H9 (cell line): ENCODE measurements around the gene ATG101. TPM values are rescaled to one million over a fixed set of nuclear protein-coding genes. Genes with fewer than 3 reads are reported as not detected.

Experiments used
- DNase-seq: peaks from one replicate; pipeline ENCODE4 v3.0.0-alpha.2; 2017
- H2AFZ ChIP-seq: one replicate; pipeline ENCODE4 v1.6.1; 2013; ENCODE audit warnings: mild to moderate bottlenecking, low read length, control low read depth, moderate library complexity
- H2AK5ac ChIP-seq: 2 replicates; pipeline ENCODE4 v1.6.1; 2013; ENCODE audit warnings: low read length, control low read depth, mixed read lengths; ENCODE audit not compliant: insufficient read length
- H2BK120ac ChIP-seq: one replicate; pipeline ENCODE4 v1.6.1; 2013; ENCODE audit warnings: low read depth, mild to moderate bottlenecking, low read length, control low read depth, inconsistent platforms; ENCODE audit not compliant: poor library complexity, severe bottlenecking
- H2BK12ac ChIP-seq: 2 replicates; pipeline ENCODE4 v1.6.1; 2013; ENCODE audit warnings: low read length, control low read depth, mixed read lengths, low read depth; ENCODE audit not compliant: insufficient read length
- H2BK15ac ChIP-seq: 2 replicates; pipeline ENCODE4 v1.6.1; 2013; ENCODE audit warnings: low read depth, low read length, control low read depth
- H2BK20ac ChIP-seq: one replicate; pipeline ENCODE4 v1.6.1; 2013; ENCODE audit warnings: low read depth, mild to moderate bottlenecking, low read length, control low read depth, inconsistent platforms; ENCODE audit not compliant: poor library complexity, severe bottlenecking
- H2BK5ac ChIP-seq: 2 replicates; pipeline ENCODE4 v1.6.1; 2013; ENCODE audit warnings: low read length, control low read depth, mixed read lengths; ENCODE audit not compliant: insufficient read length
- H3K14ac ChIP-seq: 2 replicates; pipeline ENCODE4 v1.6.1; 2013; ENCODE audit warnings: low read length, control low read depth; ENCODE audit not compliant: insufficient read depth
- H3K18ac ChIP-seq: 2 replicates; pipeline ENCODE4 v1.6.1; 2013; ENCODE audit warnings: low read depth, mild to moderate bottlenecking, mixed read lengths, low read length, control low read depth; ENCODE audit not compliant: insufficient read length
- H3K23ac ChIP-seq: 2 replicates; pipeline ENCODE4 v1.6.1; 2013; ENCODE audit warnings: low read length, control low read depth, mixed read lengths, low read depth; ENCODE audit not compliant: insufficient read length
- H3K23me2 ChIP-seq: 2 replicates; pipeline ENCODE4 v1.6.1; 2013; ENCODE audit warnings: low read depth, mild to moderate bottlenecking, mixed read lengths, low read length, control low read depth; ENCODE audit not compliant: insufficient read length, poor library complexity, severe bottlenecking
- H3K27ac ChIP-seq: 2 replicates; pipeline ENCODE4 v1.5.1; 2013; ENCODE audit warnings: low read length, control low read depth, mixed read lengths, low read depth; ENCODE audit not compliant: insufficient read length
- H3K27me3 ChIP-seq: 2 replicates; pipeline ENCODE4 v1.6.1; 2013; ENCODE audit warnings: low read length, control low read depth, inconsistent platforms; ENCODE audit not compliant: insufficient read depth
- H3K4ac ChIP-seq: 2 replicates; pipeline ENCODE4 v1.6.1; 2013; ENCODE audit warnings: low read depth, mild to moderate bottlenecking, control low read depth, inconsistent platforms, low read length, moderate library complexity
- H3K4me1 ChIP-seq: 2 replicates; pipeline ENCODE4 v1.6.1; 2013; ENCODE audit warnings: low read length, control low read depth, inconsistent platforms; ENCODE audit not compliant: insufficient read depth
- H3K4me2 ChIP-seq: 2 replicates; pipeline ENCODE4 v1.6.1; 2013; ENCODE audit warnings: low read length, control low read depth, mixed read lengths; ENCODE audit not compliant: insufficient read length, insufficient read depth
- H3K56ac ChIP-seq: 2 replicates; pipeline ENCODE4 v1.6.1; 2013; ENCODE audit warnings: low read depth, mild to moderate bottlenecking, mixed read lengths, low read length, control low read depth; ENCODE audit not compliant: insufficient read length
- H3K79me1 ChIP-seq: 2 replicates; pipeline ENCODE4 v1.6.1; 2013; ENCODE audit warnings: low read depth, mild to moderate bottlenecking, moderate library complexity, low read length, control low read depth, inconsistent platforms; ENCODE audit not compliant: insufficient read depth, poor library complexity, severe bottlenecking
- H3K79me2 ChIP-seq: 2 replicates; pipeline ENCODE4 v1.6.1; 2013; ENCODE audit warnings: low read length, control low read depth, inconsistent platforms; ENCODE audit not compliant: insufficient read depth
- H3K9ac ChIP-seq: 2 replicates; pipeline ENCODE4 v1.6.1; 2013; ENCODE audit warnings: low read length, control low read depth, mixed read lengths; ENCODE audit not compliant: insufficient read length; ENCODE audit errors: extremely low read depth
- H3K9me3 ChIP-seq: one replicate; pipeline ENCODE4 v1.6.1; 2013; ENCODE audit warnings: low read depth, low read length, inconsistent platforms; ENCODE audit not compliant: control insufficient read depth
- H3T11ph ChIP-seq: one replicate; pipeline ENCODE4 v1.6.1; 2013; ENCODE audit warnings: mild to moderate bottlenecking, low read length, control low read depth, inconsistent platforms
- H4K20me1 ChIP-seq: one replicate; pipeline ENCODE4 v1.6.1; 2013; ENCODE audit not compliant: control insufficient read depth, insufficient read length, insufficient read depth
- H4K5ac ChIP-seq: 2 replicates; pipeline ENCODE4 v1.6.1; 2013; ENCODE audit warnings: low read depth, mild to moderate bottlenecking, mixed read lengths, low read length, control low read depth; ENCODE audit not compliant: insufficient read length
- H4K8ac ChIP-seq: replicated peaks from 2 replicates; pipeline ENCODE4 v1.6.1; 2013; ENCODE audit warnings: low read length, control low read depth, mixed read lengths, low read depth; ENCODE audit not compliant: insufficient read length
- H4K91ac ChIP-seq: 2 replicates; pipeline ENCODE4 v1.6.1; 2013; ENCODE audit warnings: low read depth, mild to moderate bottlenecking, moderate library complexity, mixed read lengths, low read length, control low read depth; ENCODE audit not compliant: insufficient read length
- H3K27ac Mint-ChIP-seq, 3 experiments: 2 replicates in 2 of 3; 3 replicates in 1 of 3; pipeline ENCODE4 v1.8.0; 2020 to 2021; ENCODE audit warnings: mixed read lengths in 3 of 3, mild to moderate bottlenecking in 1 of 3, moderate library complexity in 1 of 3
- H3K27me3 Mint-ChIP-seq: 2 replicates; pipeline ENCODE4 v1.8.0; 2021; ENCODE audit warnings: low read depth, mild to moderate bottlenecking, moderate library complexity, mixed read lengths
- H3K36me3 Mint-ChIP-seq, 3 experiments: 2 replicates in 2 of 3; 3 replicates in 1 of 3; pipeline ENCODE4 v1.8.0; 2020 to 2021; ENCODE audit warnings: low read depth in 3 of 3, mixed read lengths in 3 of 3; ENCODE audit not compliant: insufficient read depth in 1 of 3
- H3K4me1 Mint-ChIP-seq, 2 experiments: 2 replicates each; pipeline ENCODE4 v1.8.0; 2020; ENCODE audit warnings: mixed read lengths in 2 of 2
- H3K4me3 Mint-ChIP-seq, 2 experiments: 2 replicates in 1 of 2; 3 replicates in 1 of 2; pipeline ENCODE4 v1.8.0; 2020 to 2021; ENCODE audit warnings: mild to moderate bottlenecking in 2 of 2, mixed read lengths in 2 of 2, moderate library complexity in 1 of 2
- H3K9me3 Mint-ChIP-seq, 2 experiments: 2 replicates in 1 of 2; 3 replicates in 1 of 2; pipeline ENCODE4 v1.8.0; 2020; ENCODE audit warnings: mild to moderate bottlenecking in 2 of 2, mixed read lengths in 2 of 2, moderate library complexity in 1 of 2
- CTCF ChIP-seq: fragments of 200-600 bp; sonication (generic); conservative IDR thresholded peaks from 3 replicates; pipeline ENCODE4 v1.8.0; 2021; ENCODE audit warnings: antibody characterized with exemption, mild to moderate bottlenecking
- WGBS: extraction: QIAGEN DNeasy Blood & Tissue Kit; methylation state at CpG from one replicate; pipeline ENCODE4 v1.1.7; 2013; ENCODE audit warnings: missing lambda C conversion rate, low lambda C conversion rate, mixed read lengths; ENCODE audit not compliant: insufficient read length; ENCODE audit errors: extremely low coverage; 5-methylcytosine and 5-hydroxymethylcytosine counted together
- total RNA-seq: library from RNA; stranded (reverse); gene quantifications from 2 replicates; pipeline ENCODE4 v1.2.1, GENCODE V29; 2021

The ATG101 gene
- total RNA-seq, 1 experiment from 2014 or later, result 58.3 TPM

GRCh38 chr12:52093346-52093745 is 23.6 kb downstream of the ATG101 start:
- H3K4me2 ChIP-seq, result no peak overlapping the region

More at GRCh38 chr12:52093346-52093745, 23.6 kb downstream of the ATG101 start:
- no peak overlapping the region for H3K23ac ChIP-seq
- no peak overlapping the region for H4K8ac ChIP-seq
- H2BK5ac ChIP-seq, result no peak overlapping the region
- H2BK12ac ChIP-seq, result no peak overlapping the region
- no peaks in the 10 kb centered on the region for H3K79me2 ChIP-seq
- no peaks in the 10 kb centered on the region for H3K36me3 Mint-ChIP-seq
- no peak overlapping the region for H2AFZ ChIP-seq
- no peak for DNase-seq
- TF ChIP-seq CTCF, result no peak
- peaks cover 32% of the 10 kb centered on the region for H3K27me3 Mint-ChIP-seq
- no peaks in the 10 kb centered on the region for H4K20me1 ChIP-seq
- H3K56ac ChIP-seq, result no peak overlapping the region
- no peaks in the 10 kb centered on the region for H3K9me3 Mint-ChIP-seq
- H4K91ac ChIP-seq, result no peak overlapping the region
- no peak overlapping the region for H3K27ac ChIP-seq
- peaks cover 15% of the 10 kb centered on the region in 2 experiments for H3K4me1 Mint-ChIP-seq
- H3K23me2 ChIP-seq, result no peaks in the 10 kb centered on the region
- WGBS, result no CpG with 5 or more reads among the region's 7 CpGs
- H3T11ph ChIP-seq, result no peak overlapping the region
- no peak overlapping the region for H2BK20ac ChIP-seq
- no peak overlapping the region for H2BK120ac ChIP-seq
- H3K4ac ChIP-seq, result no peak overlapping the region
- H3K79me1 ChIP-seq, result no peaks in the 10 kb centered on the region
- H3K9ac ChIP-seq, result no peak overlapping the region
- no peak overlapping the region for H2AK5ac ChIP-seq
- no peaks in the 10 kb centered on the region for H3K9me3 ChIP-seq
- H3K4me3 Mint-ChIP-seq, result no peak overlapping the region
- no peak overlapping the region for H3K27ac Mint-ChIP-seq
- H3K27me3 ChIP-seq, result no peaks in the 10 kb centered on the region
- H3K18ac ChIP-seq, result no peak overlapping the region
- no peak overlapping the region for H2BK15ac ChIP-seq
- H3K4me1 ChIP-seq, result no peaks in the 10 kb centered on the region; the same call in 1 of the 2 replicates
- H4K5ac ChIP-seq, result no peak overlapping the region
- no peak overlapping the region for H3K14ac ChIP-seq
